Endothelial cell of umbilical vein (primary cell): ENCODE results near the gene LHFPL2. TPM values are rescaled to one million over a fixed set of nuclear protein-coding genes. Genes with fewer than 3 reads are reported as not detected.

Experiments
- BruUV-seq: library from RNA; stranded (reverse); fragments of 400-500 nt; replicated peaks from 2 replicates; lab custom pipeline; 2021; lab: Mats Ljungman, UMichigan
- CTCF ChIA-PET: fragments of 300-600, 350-600 bp; sonication (Branson Sonifier 250); formaldehyde crosslinking; loops from one replicate; lab custom pipeline; 2021; ENCODE audit warnings: antibody characterized with exemption, inconsistent platforms; lab: Charles Lee
- POLR2A ChIA-PET: fragments of 300-600, 350-600 bp; sonication (Branson Sonifier 250); formaldehyde crosslinking; loops from one replicate; lab custom pipeline; 2021; ENCODE audit warnings: antibody characterized with exemption, inconsistent platforms; lab: Charles Lee
- DNase-seq: peaks from one replicate; pipeline ENCODE4 v3.0.0-alpha.2; 2011; ENCODE audit warnings: low read depth, low spot score
- FAIRE-seq: peaks from 2 replicates; lab custom pipeline; 2011; peaks lifted over from hg19 to GRCh38; lab: Jason Lieb, UNC
- H2AFZ ChIP-seq: 2 replicates; pipeline ENCODE4 v1.6.0; 2012; ENCODE audit warnings: low read depth, low read length, control low read depth, inconsistent platforms
- H3K27ac ChIP-seq: 2 replicates; pipeline ENCODE4 v1.5.1; 2011; ENCODE audit warnings: low read depth, mild to moderate bottlenecking, control low read depth, low read length, moderate library complexity; ENCODE audit not compliant: insufficient read depth
- H3K27me3 ChIP-seq, 2 experiments: 2 replicates each; pipeline versions ENCODE4 v1.6.0 to v1.6.1; 2011; ENCODE audit warnings: low read length in 2 of 2, mixed read lengths in 1 of 2; ENCODE audit not compliant: control insufficient read depth in 2 of 2, insufficient read depth in 2 of 2
- H3K36me3 ChIP-seq, 2 experiments: 2 replicates in 1 of 2; 3 replicates in 1 of 2; pipeline ENCODE4 v1.5.1; 2011; ENCODE audit warnings: low read length in 2 of 2, mild to moderate bottlenecking in 1 of 2, moderate library complexity in 1 of 2; ENCODE audit not compliant: control insufficient read depth in 2 of 2, insufficient read depth in 2 of 2; ENCODE audit errors: extremely low read depth in 1 of 2
- H3K4me1 ChIP-seq: 3 replicates; pipeline ENCODE4 v1.5.1; 2011; ENCODE audit warnings: mild to moderate bottlenecking, low read length; ENCODE audit not compliant: control insufficient read depth, insufficient read depth; ENCODE audit errors: extremely low read depth
- H3K4me2 ChIP-seq: 2 replicates; pipeline ENCODE4 v1.6.1; 2011; ENCODE audit warnings: low read length, control low read depth, mixed read lengths; ENCODE audit not compliant: insufficient read depth
- H3K4me3 ChIP-seq, 3 experiments: fragments of 200-600 bp in 1 of 3; sonication (generic), shearing (Covaris generic) in 1 of 3; replicated peaks in 1 of 3; 2 replicates each; pipeline ENCODE4 v1.5.1; 2011 to 2016; ENCODE audit warnings: control low read depth in 3 of 3, low read length in 3 of 3, mild to moderate bottlenecking in 2 of 3, inconsistent platforms in 1 of 3, low read depth in 1 of 3, moderate library complexity in 1 of 3; ENCODE audit not compliant: insufficient read depth in 1 of 3
- H3K79me2 ChIP-seq: 2 replicates; pipeline ENCODE4 v1.6.0; 2012; ENCODE audit warnings: low read length, inconsistent platforms; ENCODE audit not compliant: control insufficient read depth, insufficient read depth
- H3K9ac ChIP-seq: replicated peaks from 2 replicates; pipeline ENCODE3; 2011; ENCODE audit warnings: low read length, control low read depth; ENCODE audit not compliant: insufficient read depth; ENCODE audit errors: extremely low read depth
- H3K9me1 ChIP-seq: replicated peaks from 3 replicates; pipeline ENCODE4 v1.6.0; 2011; ENCODE audit warnings: mild to moderate bottlenecking, low read length; ENCODE audit not compliant: control insufficient read depth, insufficient read depth; ENCODE audit errors: extremely low read depth
- H3K9me3 ChIP-seq: replicated peaks from 2 replicates; pipeline ENCODE4 v1.5.1; 2012; ENCODE audit warnings: low read length, inconsistent platforms; ENCODE audit not compliant: control insufficient read depth, insufficient read depth
- H4K20me1 ChIP-seq: replicated peaks from 2 replicates; pipeline ENCODE3; 2011; ENCODE audit warnings: mild to moderate bottlenecking, low read length; ENCODE audit not compliant: control insufficient read depth, insufficient read depth; ENCODE audit errors: extremely low read depth
- CTCF ChIP-seq, 2 donors: IDR thresholded peaks; 1 replicate in 1 of 2; 2 replicates in 1 of 2; pipeline ENCODE4 v1.5.1; 2011; ENCODE audit warnings: low read length in 2 of 2, mild to moderate bottlenecking in 2 of 2, moderate library complexity in 2 of 2, control low read depth in 1 of 2, inconsistent platforms in 1 of 2, low read depth in 1 of 2; ENCODE audit not compliant: insufficient read depth in 1 of 2; ENCODE audit errors: extremely low read depth in 1 of 2
- EZH2 ChIP-seq: IDR thresholded peaks from 2 replicates; pipeline ENCODE4 v1.6.1; 2012; ENCODE audit warnings: borderline replicate concordance, low read depth, mild to moderate bottlenecking, moderate library complexity, low read length, inconsistent platforms; ENCODE audit not compliant: severe bottlenecking
- FOS ChIP-seq: IDR thresholded peaks from 2 replicates; pipeline ENCODE4 v1.6.1; 2011; ENCODE audit warnings: mild to moderate bottlenecking, low read length, moderate library complexity, borderline replicate concordance; ENCODE audit not compliant: insufficient read depth
- GATA2 ChIP-seq: IDR thresholded peaks from 2 replicates; pipeline ENCODE4 v1.7.0; 2011; ENCODE audit warnings: low read depth, mild to moderate bottlenecking, moderate library complexity, mixed read lengths, low read length; ENCODE audit not compliant: insufficient read length, insufficient read depth
- JUN ChIP-seq: IDR thresholded peaks from 2 replicates; pipeline ENCODE4 v1.6.1; 2011; ENCODE audit warnings: borderline replicate concordance, low read depth; ENCODE audit not compliant: insufficient read length, insufficient read depth
- MAX ChIP-seq: IDR thresholded peaks from 2 replicates; pipeline ENCODE4 v1.6.1; 2011; ENCODE audit not compliant: insufficient read depth, insufficient read length
- MYC ChIP-seq: IDR thresholded peaks from one replicate; pipeline ENCODE4 v1.6.1; 2011; ENCODE audit warnings: mild to moderate bottlenecking, low read depth, low read length
- POLR2A ChIP-seq: IDR thresholded peaks from 2 replicates; pipeline ENCODE4 v1.6.1; 2012; ENCODE audit warnings: low read depth, mild to moderate bottlenecking, control low read depth, low read length
- POLR2AphosphoS5 ChIP-seq: IDR thresholded peaks from 2 replicates; pipeline ENCODE4 v1.6.1; 2012; ENCODE audit warnings: low read depth, mild to moderate bottlenecking, control low read depth, low read length, moderate library complexity; ENCODE audit not compliant: insufficient read depth
- dilution Hi-C: fragments of 300-500 bp; cut with MboI; formaldehyde crosslinking; loops from one replicate; pipeline ENCODE4 v1.15.0; 2019; ENCODE audit warnings: low sequenced_read_pairs; ENCODE audit not compliant: extremely low pct_ligation_motif_present
- intact Hi-C: fragments of 100-400 bp; cut with micrococcal nuclease; formaldehyde crosslinking; loops from one replicate; pipeline ENCODE4 v1.10.0; 2022
- polyA plus RNA-seq, 4 experiments: library from polyadenylated mRNA; depleted of rRNA in 3 of 4; stranded (reverse) in 3 of 4; unstranded in 1 of 4; fragments of >200 nt; gene quantifications; 2 replicates each; pipeline versions ENCODE4 v1.2.1 to v1.2.3, GENCODE V29; 2011 to 2012; ENCODE audit warnings: missing spikeins in 1 of 4
- total RNA-seq: library from RNA; stranded (reverse); gene quantifications from 2 replicates; pipeline ENCODE4 v1.2.3, GENCODE V29; 2021

Gene LHFPL2
- total and polyA plus RNA-seq, 2 donors (not counting 3 experiments of a cell fraction or from before 2014, with no cell fraction given) = 9.6 to 36.3 TPM

GRCh38 chr5:78492650-78493049 is 155.9 kb downstream of the LHFPL2 start:
- Histone ChIP-seq H3K9me3 (no peaks in the 10 kb centered on the region), H3K36me3 (peaks cover 9% of the 10 kb centered on the region in 2 experiments), H2AFZ (no peak overlapping the region), H3K27ac (no peak overlapping the region), H3K9me1 (no peaks in the 10 kb centered on the region), H3K4me2 (no peak overlapping the region), H3K4me3 (no peak overlapping the region), H3K9ac (no peak overlapping the region), H3K27me3 (no peaks in the 10 kb centered on the region), H4K20me1 (no peaks in the 10 kb centered on the region), H3K4me1 (peaks cover 16% of the 10 kb centered on the region), H3K79me2 (peaks cover 7% of the 10 kb centered on the region)
- FAIRE-seq (no peak), DNase-seq (no peak)
- TF ChIP-seq CTCF (IDR thresholded peaks at IDR 0.05; ENCODE audit: extremely low read depth in 1 of 2, insufficient read depth in 1 of 2, low read depth in 1 of 2, low read length in 2 of 2) = no peak
- no peak for TF ChIP-seq POLR2A
- no peak for TF ChIP-seq EZH2
- no peak for TF ChIP-seq POLR2AphosphoS5
- TF ChIP-seq JUN = no peak
- TF ChIP-seq MAX = no peak
- no peak for TF ChIP-seq MYC
- no peak for TF ChIP-seq FOS
- TF ChIP-seq GATA2 = no peak
- ChIA-PET CTCF (interaction anchor here (3.3 kb wide), 1 partner anchor 41 kb away, joined by 11 read pairs; no protein-coding TSS in a partner anchor), POLR2A (no interaction called here)
- intact Hi-C loops (no loop called here), dilution Hi-C loops (no loop called here)
- BruUV-seq = no TSS peak
